ENCODE results near the gene BTRC.

Gene BTRC

DNA sequence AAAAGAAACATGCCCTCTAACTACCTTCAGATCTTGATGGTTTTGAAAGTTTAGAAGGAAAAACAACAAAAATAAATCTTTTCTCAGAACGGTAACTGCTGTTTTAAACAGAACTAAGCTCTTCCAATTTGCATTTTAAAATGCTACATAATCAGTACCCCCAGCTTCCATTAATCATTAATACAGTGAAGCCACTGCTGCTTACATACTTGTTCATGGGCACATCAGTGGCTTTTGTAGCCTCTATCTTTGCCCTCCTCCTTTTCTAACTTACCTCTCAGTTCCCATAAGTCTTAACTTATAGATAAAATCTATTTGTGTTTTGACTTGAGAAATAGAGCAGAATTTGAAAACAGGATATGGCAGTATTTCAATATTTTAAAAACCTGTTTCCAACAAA, 125.0 kb downstream of the BTRC start:
- Histone ChIP-seq H2AFZ (ENCODE audit: low read depth) (no peak overlapping the region), H3K4me2 (no peak overlapping the region), H3K4me1 (ENCODE audit: low read depth, poor library complexity, severe bottlenecking) (no peaks in the 10 kb centered on the region), H3K4me3 (IDR thresholded peaks at IDR 0.05; ENCODE audit: insufficient read depth, low read depth, low read length) (no peak overlapping the region), H3K27me3 (ENCODE audit: insufficient read depth, low read depth) (no peaks in the 10 kb centered on the region), H3K36me3 (ENCODE audit: insufficient read depth) (no peaks in the 10 kb centered on the region), H3K79me2 (ENCODE audit: insufficient read depth, low read depth) (no peaks in the 10 kb centered on the region), H3K27ac (no peak overlapping the region), H4K20me1 (ENCODE audit: insufficient read depth) (no peaks in the 10 kb centered on the region), H3K9ac (no peak overlapping the region)
- TF ChIP-seq, protein P1, sequence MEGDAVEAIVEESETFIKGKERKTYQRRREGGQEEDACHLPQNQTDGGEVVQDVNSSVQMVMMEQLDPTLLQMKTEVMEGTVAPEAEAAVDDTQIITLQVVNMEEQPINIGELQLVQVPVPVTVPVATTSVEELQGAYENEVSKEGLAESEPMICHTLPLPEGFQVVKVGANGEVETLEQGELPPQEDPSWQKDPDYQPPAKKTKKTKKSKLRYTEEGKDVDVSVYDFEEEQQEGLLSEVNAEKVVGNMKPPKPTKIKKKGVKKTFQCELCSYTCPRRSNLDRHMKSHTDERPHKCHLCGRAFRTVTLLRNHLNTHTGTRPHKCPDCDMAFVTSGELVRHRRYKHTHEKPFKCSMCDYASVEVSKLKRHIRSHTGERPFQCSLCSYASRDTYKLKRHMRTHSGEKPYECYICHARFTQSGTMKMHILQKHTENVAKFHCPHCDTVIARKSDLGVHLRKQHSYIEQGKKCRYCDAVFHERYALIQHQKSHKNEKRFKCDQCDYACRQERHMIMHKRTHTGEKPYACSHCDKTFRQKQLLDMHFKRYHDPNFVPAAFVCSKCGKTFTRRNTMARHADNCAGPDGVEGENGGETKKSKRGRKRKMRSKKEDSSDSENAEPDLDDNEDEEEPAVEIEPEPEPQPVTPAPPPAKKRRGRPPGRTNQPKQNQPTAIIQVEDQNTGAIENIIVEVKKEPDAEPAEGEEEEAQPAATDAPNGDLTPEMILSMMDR (conservative IDR thresholded peaks at IDR 0.05; ENCODE audit: low read depth, low read length) = no peak

DNA sequence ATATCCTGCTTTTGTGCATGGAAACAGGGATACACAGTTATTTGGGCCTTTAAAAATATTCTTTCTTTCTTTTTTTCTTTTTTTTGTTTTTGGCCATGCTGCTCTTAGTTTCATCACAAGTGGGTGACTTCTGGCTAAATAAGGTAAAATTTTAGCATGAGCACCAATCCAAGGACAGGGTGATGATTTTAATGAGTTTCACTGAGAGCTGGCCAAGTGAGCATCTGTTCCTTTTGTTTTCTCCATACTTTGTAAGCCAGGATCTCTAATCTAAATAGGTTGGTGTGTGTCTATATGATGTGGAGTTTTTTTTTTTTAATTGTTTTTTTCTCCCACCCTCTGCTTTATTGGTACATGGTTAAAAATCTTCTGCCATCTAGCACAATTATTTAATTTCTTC, 127.3 kb downstream of the BTRC start:
- Histone ChIP-seq H3K27me3 (ENCODE audit: insufficient read depth, low read depth) (no peaks in the 10 kb centered on the region), H3K36me3 (ENCODE audit: insufficient read depth) (no peaks in the 10 kb centered on the region), H2AFZ (ENCODE audit: low read depth) (no peak overlapping the region), H3K9ac (no peak overlapping the region), H3K4me1 (ENCODE audit: low read depth, poor library complexity, severe bottlenecking) (no peaks in the 10 kb centered on the region), H3K79me2 (ENCODE audit: insufficient read depth, low read depth) (no peaks in the 10 kb centered on the region), H3K4me3 (IDR thresholded peaks at IDR 0.05; ENCODE audit: insufficient read depth, low read depth, low read length) (no peak overlapping the region), H3K4me2 (no peak overlapping the region), H4K20me1 (ENCODE audit: insufficient read depth) (no peaks in the 10 kb centered on the region), H3K27ac (no peak overlapping the region)
- TF ChIP-seq, protein P1 (conservative IDR thresholded peaks at IDR 0.05; ENCODE audit: low read depth, low read length) = no peak

DNA sequence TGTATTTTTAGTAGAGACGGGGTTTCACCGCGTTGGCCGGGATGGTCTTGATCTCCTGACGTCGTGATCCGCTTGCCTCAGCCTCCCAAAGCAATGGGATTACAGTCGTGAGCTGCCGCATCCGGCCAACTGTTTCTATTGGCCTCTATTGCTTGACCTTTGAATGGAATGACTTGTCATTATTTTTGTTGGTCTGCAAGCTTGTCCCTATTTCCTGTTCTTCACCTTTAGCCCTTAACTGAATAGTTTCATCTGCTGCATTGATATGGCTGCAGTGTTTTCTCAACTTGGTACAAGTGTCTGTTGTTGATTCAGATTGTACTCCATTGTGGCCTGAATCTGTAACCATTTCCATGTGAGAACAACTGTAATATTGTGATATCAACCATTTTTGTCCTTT, 128.6 kb downstream of the BTRC start:
- Histone ChIP-seq H3K4me2 (no peak overlapping the region), H3K9ac (no peak overlapping the region), H3K4me1 (ENCODE audit: low read depth, poor library complexity, severe bottlenecking) (no peaks in the 10 kb centered on the region), H4K20me1 (ENCODE audit: insufficient read depth) (no peaks in the 10 kb centered on the region), H3K79me2 (ENCODE audit: insufficient read depth, low read depth) (no peaks in the 10 kb centered on the region), H3K27ac (no peak overlapping the region), H2AFZ (ENCODE audit: low read depth) (no peak overlapping the region), H3K4me3 (IDR thresholded peaks at IDR 0.05; ENCODE audit: insufficient read depth, low read depth, low read length) (no peak overlapping the region), H3K27me3 (ENCODE audit: insufficient read depth, low read depth) (no peaks in the 10 kb centered on the region), H3K36me3 (ENCODE audit: insufficient read depth) (no peaks in the 10 kb centered on the region)
- TF ChIP-seq, protein P1 (conservative IDR thresholded peaks at IDR 0.05; ENCODE audit: low read depth, low read length) = no peak

DNA sequence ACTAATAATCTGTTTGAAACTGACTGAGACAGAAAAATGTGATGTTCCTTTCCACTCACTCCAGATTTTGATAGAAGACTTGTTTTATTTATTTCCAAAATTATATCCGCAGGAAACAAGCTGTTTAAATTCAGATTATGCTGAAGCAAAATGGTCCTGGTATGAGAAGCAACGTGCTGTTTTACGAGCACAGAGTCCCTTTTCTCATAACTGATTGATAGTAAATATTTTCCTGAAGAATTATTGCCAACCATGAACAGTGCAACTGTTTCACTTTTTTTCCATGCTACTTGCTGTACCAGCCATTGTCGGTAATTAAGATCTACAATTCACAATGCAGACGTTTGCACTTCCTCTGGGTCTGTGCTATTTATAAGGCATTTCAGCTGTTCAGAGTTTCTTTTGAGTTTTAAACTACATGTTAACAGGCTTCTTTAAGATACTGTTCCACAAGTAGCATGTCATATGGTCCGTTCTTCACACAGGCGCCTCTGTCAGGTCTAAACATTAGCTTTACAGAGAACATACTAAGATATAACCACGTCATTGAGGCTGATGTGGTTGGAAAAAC, 130.3 kb downstream of the BTRC start:
- no peak overlapping the region for H3K4me2 ChIP-seq
- no peaks in the 10 kb centered on the region for H4K20me1 ChIP-seq (ENCODE audit: insufficient read depth)
- H3K79me2 ChIP-seq (ENCODE audit: insufficient read depth, low read depth) = no peaks in the 10 kb centered on the region
- no peaks in the 10 kb centered on the region for H3K27me3 ChIP-seq (ENCODE audit: insufficient read depth, low read depth)
- no peak overlapping the region for H3K9ac ChIP-seq
- no peaks in the 10 kb centered on the region for H3K36me3 ChIP-seq (ENCODE audit: insufficient read depth)
- no peak overlapping the region for H3K27ac ChIP-seq
- H3K4me1 ChIP-seq (ENCODE audit: low read depth, poor library complexity, severe bottlenecking) = peaks cover 4% of the 10 kb centered on the region
- no peak overlapping the region for H2AFZ ChIP-seq (ENCODE audit: low read depth)
- TF ChIP-seq, protein P1 (conservative IDR thresholded peaks at IDR 0.05; ENCODE audit: low read depth, low read length) = no peak
- no peak overlapping the region for H3K4me3 ChIP-seq (IDR thresholded peaks at IDR 0.05; ENCODE audit: insufficient read depth, low read depth, low read length)

Data from KMS-11 (cell line).